Measurements from ENCODE around the gene ELOVL7.
"Not testable (repeated sequence)": the region's sequence is repeated elsewhere in the genome, so short reads cannot be mapped to it uniquely, and the experiment has no call there.

The ELOVL7 gene

DNA sequence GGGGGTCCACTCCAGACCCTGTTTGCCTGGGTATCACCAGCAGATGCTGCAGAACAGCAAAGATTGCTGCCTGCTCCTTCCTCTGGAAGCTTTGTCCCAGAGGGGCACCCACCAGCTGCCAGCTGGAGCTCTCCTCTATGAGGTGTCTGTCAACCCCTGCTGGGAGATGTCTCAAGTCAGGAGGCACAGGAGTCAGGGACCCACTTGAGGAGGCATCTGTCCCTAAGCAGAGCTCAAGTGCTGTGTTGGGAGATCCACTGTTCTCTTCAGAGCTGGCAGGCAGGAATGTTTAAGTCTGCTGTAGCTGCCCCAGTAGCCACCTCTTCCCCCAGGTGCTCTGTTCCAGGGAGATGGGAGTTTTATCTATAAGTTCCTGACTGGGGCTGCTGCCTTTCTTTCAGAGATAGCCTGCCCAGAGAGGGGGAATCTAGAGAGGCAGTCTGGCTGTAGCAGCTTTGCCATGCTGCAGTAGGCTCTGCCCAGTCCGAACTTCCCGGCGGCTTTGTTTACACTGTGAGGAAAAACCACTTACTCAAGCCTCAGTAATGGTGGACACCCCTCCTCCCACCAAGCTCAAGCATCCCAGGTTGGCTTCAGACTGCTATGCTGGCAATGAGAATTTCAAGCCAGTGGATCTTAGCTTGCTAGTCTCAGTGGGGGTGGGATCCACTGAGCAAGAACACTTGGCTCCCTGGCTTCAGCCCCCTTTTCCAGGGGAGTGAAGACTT is 128.7 kb downstream of the ELOVL7 start:
- not testable (repeated sequence) for DNase-seq (ENCODE audit: low spot score)

DNA sequence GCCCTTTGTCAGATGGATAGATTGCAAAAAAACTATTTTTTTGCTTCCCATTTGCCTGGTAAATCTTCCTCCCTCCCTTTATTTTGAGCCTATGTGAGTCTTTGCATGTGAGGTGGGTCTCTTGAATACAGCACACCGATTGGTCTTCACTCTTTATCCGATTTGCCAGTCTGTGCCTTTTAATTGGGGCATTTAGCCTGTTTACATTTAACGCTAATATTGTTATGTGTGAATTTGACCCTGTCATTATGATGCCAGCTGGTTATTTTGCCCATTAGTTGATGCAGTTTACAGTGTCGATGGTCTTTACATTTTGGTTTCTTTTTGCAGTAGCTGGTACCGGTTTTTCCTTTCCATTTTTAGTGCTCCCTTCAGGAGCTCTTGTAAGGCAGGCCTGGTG is 131.1 kb downstream of the ELOVL7 start:
- no peak for DNase-seq (ENCODE audit: low spot score)

DNA sequence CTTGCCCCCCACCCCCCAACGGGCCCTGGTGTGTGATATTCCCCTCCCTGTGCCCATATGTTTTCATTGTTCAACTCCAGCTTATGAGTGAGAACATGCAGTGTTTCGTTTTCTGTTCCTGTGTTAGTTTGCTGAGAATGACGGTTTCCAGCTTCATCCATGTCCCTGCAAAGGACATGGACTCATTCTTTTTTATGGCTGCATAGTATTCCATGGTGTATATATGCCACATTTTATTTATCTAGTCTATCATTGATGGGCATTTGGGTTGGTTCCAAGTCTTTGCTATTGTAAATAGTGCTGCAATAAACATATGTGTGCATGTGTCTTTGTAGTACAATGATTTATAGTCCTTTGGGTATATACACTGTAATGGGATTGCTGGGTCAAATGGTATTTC is 132.2 kb downstream of the ELOVL7 start:
- not testable (repeated sequence) for DNase-seq (ENCODE audit: low spot score)

DNA sequence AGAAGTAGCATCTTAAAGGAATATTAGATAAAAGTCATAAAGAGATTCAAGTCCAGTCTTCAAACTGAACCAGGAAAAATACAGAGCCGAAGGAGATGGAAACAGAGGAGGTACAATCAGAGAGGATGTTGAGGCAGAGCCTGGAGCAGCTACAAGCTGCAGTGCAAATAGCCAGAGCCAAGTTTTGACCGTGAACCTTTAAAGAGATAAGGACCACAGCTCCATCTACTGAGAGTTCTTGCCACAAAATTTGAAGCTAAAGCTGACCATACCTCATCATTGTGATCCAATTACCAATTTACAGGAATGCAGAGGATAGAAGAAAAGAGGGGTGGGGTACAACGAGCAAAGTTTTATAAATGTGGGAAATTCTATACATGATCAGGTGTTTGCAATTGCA is 133.7 kb downstream of the ELOVL7 start:
- DNase-seq (ENCODE audit: low spot score) = no peak

GRCh38 chr5:60705144-60705543 is 138.9 kb downstream of the ELOVL7 start:
- DNase-seq (ENCODE audit: low spot score) = no peak

DNA sequence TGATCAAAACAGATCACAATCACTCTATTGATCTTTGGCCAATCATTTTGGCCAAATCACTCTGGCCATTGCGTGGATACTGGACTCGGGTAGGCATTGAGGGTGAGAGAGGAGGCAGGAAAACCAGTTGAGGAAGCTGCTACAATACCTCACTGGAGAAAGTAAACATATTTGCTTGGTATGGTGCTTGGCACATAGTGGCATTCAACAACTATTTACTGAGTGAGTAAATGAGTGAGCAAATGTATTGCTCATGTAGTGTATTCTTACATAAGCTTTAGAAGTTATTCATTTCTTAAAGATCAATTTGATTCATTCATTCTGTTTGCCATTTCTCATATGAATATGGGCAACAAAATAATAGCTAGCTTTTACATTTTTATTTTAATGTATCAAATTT is 140.1 kb downstream of the ELOVL7 start:
- no peak for DNase-seq (ENCODE audit: low spot score)

Data from RKO (cell line).